GM21381 (cell line): Measurements from ENCODE around the gene TLNRD1.

Source experiments
- ATAC-seq: cut with Tn5 transposase; IDR thresholded peaks from one replicate; pipeline ENCODE4 v1.9.1; 2021; ENCODE audit warnings: mild to moderate bottlenecking, moderate library complexity; ENCODE audit not compliant: unreplicated experiment

TLNRD1 gene

DNA sequence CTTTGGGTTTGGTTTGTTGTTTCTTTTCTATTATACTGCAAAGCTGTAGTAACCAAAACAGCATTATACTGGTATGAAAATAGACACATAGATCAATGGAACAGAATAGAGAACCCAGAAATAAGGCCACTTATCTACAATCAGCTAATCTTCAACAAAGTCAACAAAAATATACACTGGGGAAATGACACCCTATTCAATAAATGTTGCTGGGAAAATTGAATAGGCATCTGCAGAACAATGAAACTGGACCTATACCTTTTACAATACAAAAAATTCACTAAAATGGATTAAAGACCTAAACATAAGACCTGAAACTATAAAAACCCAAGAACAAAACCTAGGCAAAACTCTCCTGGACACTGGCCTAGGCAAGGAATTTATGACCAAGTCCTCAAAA is 52.9 kb downstream of the TLNRD1 start:
- no peak for ATAC-seq

DNA sequence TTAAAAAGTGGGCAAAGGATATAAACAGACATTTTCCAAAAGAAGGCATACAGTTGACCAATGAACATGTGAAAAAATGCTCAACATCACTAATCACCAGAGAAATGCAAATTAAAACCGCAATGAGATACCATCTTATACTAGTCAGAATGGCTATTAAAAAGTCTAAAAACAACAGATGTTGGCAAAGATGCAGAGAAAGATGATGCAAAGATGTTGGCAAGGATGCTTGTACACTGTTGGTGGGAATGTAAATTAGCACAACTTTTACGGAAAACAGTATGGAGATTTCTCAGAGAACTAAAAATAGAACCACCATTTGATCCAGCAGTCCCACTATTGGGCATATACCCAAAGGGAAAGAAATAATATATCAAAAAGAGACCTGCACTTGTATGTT is 53.5 kb downstream of the TLNRD1 start:
- no peak for ATAC-seq
